Hematopoietic multipotent progenitor cell treated with erythropoietin and hydrocortisone succinate and interleukin-3 and kit ligand, for 15 days (in vitro differentiated cells): Measurements from ENCODE around the gene FMNL2.

Source experiments
- DNase-seq: peaks from one replicate; pipeline ENCODE4 v3.0.0-alpha.2; 2015; ENCODE audit warnings: low spot score

Gene FMNL2

GRCh38 chr2:152427902-152428301 is 92.9 kb downstream of the FMNL2 start:
- no peak for DNase-seq

- no peak for DNase-seq
Observed at GRCh38 chr2:152428800-152429582, 94.0 kb downstream of the FMNL2 start.

GRCh38 chr2:152430876-152431275 is 95.9 kb downstream of the FMNL2 start:
- no peak for DNase-seq

- no peak for DNase-seq
Observed at GRCh38 chr2:152431370-152432098, 96.6 kb downstream of the FMNL2 start.

- no peak for DNase-seq
Observed at GRCh38 chr2:152432206-152432653, 97.3 kb downstream of the FMNL2 start.

GRCh38 chr2:152432765-152433164 is 97.8 kb downstream of the FMNL2 start:
- no peak for DNase-seq

GRCh38 chr2:152433289-152433688 is 98.3 kb downstream of the FMNL2 start:
- DNase-seq: no peak

- no peak for DNase-seq
Observed at GRCh38 chr2:152433791-152434190, 98.8 kb downstream of the FMNL2 start.

- no peak for DNase-seq
Observed at GRCh38 chr2:152434395-152435182, 99.6 kb downstream of the FMNL2 start.

- no peak for DNase-seq
Observed at GRCh38 chr2:152436148-152436547, 101.2 kb downstream of the FMNL2 start.

- DNase-seq: no peak
Observed at GRCh38 chr2:152437276-152438108, 102.5 kb downstream of the FMNL2 start.

GRCh38 chr2:152440049-152440448 is 105.1 kb downstream of the FMNL2 start:
- no peak for DNase-seq

GRCh38 chr2:152440460-152440859 is 105.5 kb downstream of the FMNL2 start:
- DNase-seq: no peak

GRCh38 chr2:152441961-152442360 is 107.0 kb downstream of the FMNL2 start:
- no peak for DNase-seq

- DNase-seq: no peak
Observed at GRCh38 chr2:152443771-152444170, 108.8 kb downstream of the FMNL2 start.

- no peak for DNase-seq
Observed at GRCh38 chr2:152444448-152444847, 109.5 kb downstream of the FMNL2 start.

- no peak for DNase-seq
Observed at GRCh38 chr2:152445375-152445774, 110.4 kb downstream of the FMNL2 start.

- DNase-seq: no peak
Observed at GRCh38 chr2:152445791-152446201, 110.8 kb downstream of the FMNL2 start.

GRCh38 chr2:152446213-152446612 is 111.2 kb downstream of the FMNL2 start:
- DNase-seq: no peak

- DNase-seq: no peak
Observed at GRCh38 chr2:152447897-152448296, 112.9 kb downstream of the FMNL2 start.

GRCh38 chr2:152448606-152449005 is 113.6 kb downstream of the FMNL2 start:
- DNase-seq: no peak

GRCh38 chr2:152449578-152449977 is 114.6 kb downstream of the FMNL2 start:
- DNase-seq: no peak
